ENCODE measurements around the gene LDLRAD4.

LDLRAD4 gene

DNA sequence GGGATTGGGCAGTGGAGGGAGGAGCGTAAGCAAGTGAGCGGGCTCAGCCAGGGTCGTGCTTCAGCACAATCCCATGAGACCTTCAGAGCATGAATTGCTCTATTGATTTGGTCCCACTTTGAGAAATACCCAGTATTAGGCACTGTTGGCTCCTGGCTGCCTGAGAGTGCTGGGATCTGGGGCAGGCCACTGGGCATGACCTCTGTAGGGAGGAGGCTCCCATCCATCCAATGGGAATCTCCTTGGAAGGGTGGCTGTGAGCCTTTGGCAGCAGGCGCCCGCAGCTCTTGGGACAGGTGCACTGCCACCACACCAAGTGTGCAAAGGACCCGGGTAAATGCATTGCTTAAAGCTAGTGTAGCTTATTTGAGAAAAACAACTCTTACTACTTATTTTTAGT lies 137.5 kb downstream of the LDLRAD4 start:
- no peak overlapping the region for H3K4me3 ChIP-seq (replicated peaks; ENCODE audit: insufficient read depth, low read length)
- TF ChIP-seq, protein P1, sequence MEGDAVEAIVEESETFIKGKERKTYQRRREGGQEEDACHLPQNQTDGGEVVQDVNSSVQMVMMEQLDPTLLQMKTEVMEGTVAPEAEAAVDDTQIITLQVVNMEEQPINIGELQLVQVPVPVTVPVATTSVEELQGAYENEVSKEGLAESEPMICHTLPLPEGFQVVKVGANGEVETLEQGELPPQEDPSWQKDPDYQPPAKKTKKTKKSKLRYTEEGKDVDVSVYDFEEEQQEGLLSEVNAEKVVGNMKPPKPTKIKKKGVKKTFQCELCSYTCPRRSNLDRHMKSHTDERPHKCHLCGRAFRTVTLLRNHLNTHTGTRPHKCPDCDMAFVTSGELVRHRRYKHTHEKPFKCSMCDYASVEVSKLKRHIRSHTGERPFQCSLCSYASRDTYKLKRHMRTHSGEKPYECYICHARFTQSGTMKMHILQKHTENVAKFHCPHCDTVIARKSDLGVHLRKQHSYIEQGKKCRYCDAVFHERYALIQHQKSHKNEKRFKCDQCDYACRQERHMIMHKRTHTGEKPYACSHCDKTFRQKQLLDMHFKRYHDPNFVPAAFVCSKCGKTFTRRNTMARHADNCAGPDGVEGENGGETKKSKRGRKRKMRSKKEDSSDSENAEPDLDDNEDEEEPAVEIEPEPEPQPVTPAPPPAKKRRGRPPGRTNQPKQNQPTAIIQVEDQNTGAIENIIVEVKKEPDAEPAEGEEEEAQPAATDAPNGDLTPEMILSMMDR (IDR thresholded peaks at IDR 0.05; ENCODE audit: insufficient read depth, low read length) = no peak
- TF ChIP-seq, protein P2, sequence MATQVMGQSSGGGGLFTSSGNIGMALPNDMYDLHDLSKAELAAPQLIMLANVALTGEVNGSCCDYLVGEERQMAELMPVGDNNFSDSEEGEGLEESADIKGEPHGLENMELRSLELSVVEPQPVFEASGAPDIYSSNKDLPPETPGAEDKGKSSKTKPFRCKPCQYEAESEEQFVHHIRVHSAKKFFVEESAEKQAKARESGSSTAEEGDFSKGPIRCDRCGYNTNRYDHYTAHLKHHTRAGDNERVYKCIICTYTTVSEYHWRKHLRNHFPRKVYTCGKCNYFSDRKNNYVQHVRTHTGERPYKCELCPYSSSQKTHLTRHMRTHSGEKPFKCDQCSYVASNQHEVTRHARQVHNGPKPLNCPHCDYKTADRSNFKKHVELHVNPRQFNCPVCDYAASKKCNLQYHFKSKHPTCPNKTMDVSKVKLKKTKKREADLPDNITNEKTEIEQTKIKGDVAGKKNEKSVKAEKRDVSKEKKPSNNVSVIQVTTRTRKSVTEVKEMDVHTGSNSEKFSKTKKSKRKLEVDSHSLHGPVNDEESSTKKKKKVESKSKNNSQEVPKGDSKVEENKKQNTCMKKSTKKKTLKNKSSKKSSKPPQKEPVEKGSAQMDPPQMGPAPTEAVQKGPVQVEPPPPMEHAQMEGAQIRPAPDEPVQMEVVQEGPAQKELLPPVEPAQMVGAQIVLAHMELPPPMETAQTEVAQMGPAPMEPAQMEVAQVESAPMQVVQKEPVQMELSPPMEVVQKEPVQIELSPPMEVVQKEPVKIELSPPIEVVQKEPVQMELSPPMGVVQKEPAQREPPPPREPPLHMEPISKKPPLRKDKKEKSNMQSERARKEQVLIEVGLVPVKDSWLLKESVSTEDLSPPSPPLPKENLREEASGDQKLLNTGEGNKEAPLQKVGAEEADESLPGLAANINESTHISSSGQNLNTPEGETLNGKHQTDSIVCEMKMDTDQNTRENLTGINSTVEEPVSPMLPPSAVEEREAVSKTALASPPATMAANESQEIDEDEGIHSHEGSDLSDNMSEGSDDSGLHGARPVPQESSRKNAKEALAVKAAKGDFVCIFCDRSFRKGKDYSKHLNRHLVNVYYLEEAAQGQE (IDR thresholded peaks at IDR 0.05; ENCODE audit: insufficient replicate concordance, low read depth) = no peak
- TF ChIP-seq POLR2AphosphoS5 (IDR thresholded peaks at IDR 0.05; ENCODE audit: low read depth) = no peak
- TF ChIP-seq GABPA (IDR thresholded peaks at IDR 0.05; ENCODE audit: low read depth) = no peak
- TF ChIP-seq SPI1 (IDR thresholded peaks at IDR 0.05; ENCODE audit: borderline replicate concordance, low read depth) = no peak
- DNase-seq (ENCODE audit: low read depth in 1 of 2, low spot score in 1 of 2) = no peak
- no peaks in the 10 kb centered on the region for H3K27me3 ChIP-seq (ENCODE audit: insufficient read depth, poor library complexity, severe bottlenecking)
- H3K27ac ChIP-seq (replicated peaks) = no peak overlapping the region

DNA sequence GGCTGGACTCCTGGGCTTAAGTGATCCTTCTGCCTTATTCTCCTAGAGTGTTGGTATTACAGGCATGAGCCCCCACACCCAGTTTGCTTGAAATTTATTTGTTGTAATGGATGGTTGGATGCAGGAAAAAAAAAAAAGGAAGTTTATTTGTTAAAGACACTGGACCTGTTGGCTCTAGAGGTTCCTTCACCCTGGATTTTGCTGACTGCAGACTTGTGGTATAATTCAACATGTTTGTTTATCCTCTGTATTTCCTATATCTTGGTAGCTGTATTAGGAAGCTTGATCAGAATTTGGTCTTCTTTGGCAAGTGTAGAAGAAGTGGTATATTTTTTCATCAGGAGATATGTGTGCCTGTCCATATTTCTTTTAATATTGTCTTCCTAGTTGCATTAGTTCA lies 138.7 kb downstream of the LDLRAD4 start:
- Histone ChIP-seq H3K27ac (replicated peaks) (no peak overlapping the region), H3K4me3 (replicated peaks; ENCODE audit: insufficient read depth, low read length) (no peak overlapping the region), H3K27me3 (ENCODE audit: insufficient read depth, poor library complexity, severe bottlenecking) (no peaks in the 10 kb centered on the region)
- TF ChIP-seq, protein P2 (IDR thresholded peaks at IDR 0.05; ENCODE audit: insufficient replicate concordance, low read depth) = no peak
- no peak for DNase-seq (ENCODE audit: low read depth in 1 of 2, low spot score in 1 of 2)

GRCh38 chr18:13359210-13359609 lies 140.7 kb downstream of the LDLRAD4 start:
- no peak overlapping the region for H3K27ac ChIP-seq (replicated peaks)
- H3K27me3 ChIP-seq (ENCODE audit: insufficient read depth, poor library complexity, severe bottlenecking) = no peaks in the 10 kb centered on the region
- TF ChIP-seq SPI1 (IDR thresholded peaks at IDR 0.05; ENCODE audit: borderline replicate concordance, low read depth) (0 out of 2 replicates have a peak, but pooled peaks have one; percentile 6), GABPA (IDR thresholded peaks at IDR 0.05; ENCODE audit: low read depth) (no peak)
- TF ChIP-seq, protein P2 (IDR thresholded peaks at IDR 0.05; ENCODE audit: insufficient replicate concordance, low read depth) = no peak
- TF ChIP-seq, protein P1 (IDR thresholded peaks at IDR 0.05; ENCODE audit: insufficient read depth, low read length) = no peak
- peak; percentile 52 to 82 for DNase-seq (ENCODE audit: low read depth in 1 of 2, low spot score in 1 of 2)
- H3K4me3 ChIP-seq (replicated peaks; ENCODE audit: insufficient read depth, low read length) = no peak overlapping the region

GRCh38 chr18:13361431-13361830 lies 142.9 kb downstream of the LDLRAD4 start:
- Histone ChIP-seq H3K27me3 (ENCODE audit: insufficient read depth, poor library complexity, severe bottlenecking) (no peaks in the 10 kb centered on the region), H3K27ac (replicated peaks) (no peak overlapping the region), H3K4me3 (replicated peaks; ENCODE audit: insufficient read depth, low read length) (no peak overlapping the region)
- no peak for TF ChIP-seq POLR2AphosphoS5 (IDR thresholded peaks at IDR 0.05; ENCODE audit: low read depth)
- TF ChIP-seq, protein P2 (IDR thresholded peaks at IDR 0.05; ENCODE audit: insufficient replicate concordance, low read depth) = no peak
- TF ChIP-seq, protein P1 (IDR thresholded peaks at IDR 0.05; ENCODE audit: insufficient read depth, low read length) = no peak
- TF ChIP-seq SPI1 (IDR thresholded peaks at IDR 0.05; ENCODE audit: borderline replicate concordance, low read depth) = no peak
- TF ChIP-seq GABPA (IDR thresholded peaks at IDR 0.05; ENCODE audit: low read depth) = no peak
- no peak for DNase-seq (ENCODE audit: low read depth in 1 of 2, low spot score in 1 of 2)

Data from HL-60 (cell line).